ENCODE measurements around the gene PSME3IP1.
"Not testable (repeated sequence)": the region's sequence is repeated elsewhere in the genome, so short reads cannot be mapped to it uniquely, and the experiment has no call there.

PSME3IP1 gene

GRCh38 chr16:57191056-57191571, 5.3 kb upstream of the PSME3IP1 start (continued):
- TF ChIP-seq FEZF1 (tag by site-specific recombination; IDR thresholded peaks at IDR 0.05) (peak; percentile 76), GFI1B (tag by site-specific recombination; IDR thresholded peaks at IDR 0.05) (no peak), ZNF629 (tag by site-specific recombination; IDR thresholded peaks at IDR 0.05) (0 out of 2 replicates have a peak, but pooled peaks have one; percentile 33), SALL2 (tag by site-specific recombination; IDR thresholded peaks at IDR 0.05; ENCODE audit: borderline replicate concordance) (no peak), ZNF366 (tag by site-specific recombination; conservative IDR thresholded peaks at IDR 0.05) (peak; percentile 32; the same call in 1 of the 2 replicates), ZNF398 (tag by site-specific recombination; IDR thresholded peaks at IDR 0.05) (peak; percentile 33; the same call in 1 of the 2 replicates), ZBTB20 (tag by site-specific recombination; IDR thresholded peaks at IDR 0.05) (peak; percentile 66)
- TF ChIP-seq, protein P1, sequence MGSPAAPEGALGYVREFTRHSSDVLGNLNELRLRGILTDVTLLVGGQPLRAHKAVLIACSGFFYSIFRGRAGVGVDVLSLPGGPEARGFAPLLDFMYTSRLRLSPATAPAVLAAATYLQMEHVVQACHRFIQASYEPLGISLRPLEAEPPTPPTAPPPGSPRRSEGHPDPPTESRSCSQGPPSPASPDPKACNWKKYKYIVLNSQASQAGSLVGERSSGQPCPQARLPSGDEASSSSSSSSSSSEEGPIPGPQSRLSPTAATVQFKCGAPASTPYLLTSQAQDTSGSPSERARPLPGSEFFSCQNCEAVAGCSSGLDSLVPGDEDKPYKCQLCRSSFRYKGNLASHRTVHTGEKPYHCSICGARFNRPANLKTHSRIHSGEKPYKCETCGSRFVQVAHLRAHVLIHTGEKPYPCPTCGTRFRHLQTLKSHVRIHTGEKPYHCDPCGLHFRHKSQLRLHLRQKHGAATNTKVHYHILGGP (tag by site-specific recombination; IDR thresholded peaks at IDR 0.05): no peak

DNA sequence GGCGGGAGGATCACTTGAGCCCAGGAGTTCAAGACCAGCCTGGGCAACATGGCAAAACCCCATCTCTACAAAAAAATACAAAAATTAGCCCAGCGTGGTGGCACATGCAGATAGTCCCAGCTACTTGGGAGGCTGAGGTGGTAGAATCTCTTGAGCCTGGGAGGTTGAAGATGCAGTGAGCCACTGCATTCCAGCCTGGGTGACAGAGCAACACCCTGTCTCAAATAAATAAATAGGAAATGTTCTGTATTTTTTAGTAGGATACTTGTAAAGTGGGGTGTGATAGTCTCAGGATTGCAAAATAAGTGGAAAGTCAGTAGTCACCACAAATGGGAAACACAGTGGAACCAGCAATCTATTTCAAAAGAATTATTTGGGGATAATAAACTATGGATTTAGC, 4.3 kb upstream of the PSME3IP1 start:
- POLR2A ChIA-PET: no interaction called here
- Histone ChIP-seq H3K9me3 (ENCODE audit: control insufficient read depth, insufficient read depth, low read depth, low read length) (no peaks in the 10 kb centered on the region), H3K27ac (ENCODE audit: extremely low read depth, low read depth, low read length) (no peak overlapping the region), H3K36me3 (ENCODE audit: control insufficient read depth in 2 of 2, insufficient read depth in 1 of 2, low read length in 2 of 2) (no peaks in the 10 kb centered on the region), H3K4me1 (ENCODE audit: control insufficient read depth, insufficient read depth, low read length) (peaks cover 24% of the 10 kb centered on the region), H3K4me3 (ENCODE audit: low read depth, low read length) (no peak overlapping the region)
- CTCF ChIA-PET: interaction anchor here (0.6 to 1.7 kb wide), 3 partner anchors 46 to 273 kb away, joined by 3 to 6 read pairs (median 3); partner anchors contain the start of gene POLR2C
- TF ChIP-seq PATZ1 (tag by site-specific recombination; IDR thresholded peaks at IDR 0.05): no peak
- TF ChIP-seq ZNF10 (tag by site-specific recombination; IDR thresholded peaks at IDR 0.05): no peak
- no peak for TF ChIP-seq ZNF23 (tag by site-specific recombination; IDR thresholded peaks at IDR 0.05; ENCODE audit: borderline replicate concordance)
- no peak for TF ChIP-seq ZNF302 (tag by site-specific recombination; IDR thresholded peaks at IDR 0.05; ENCODE audit: low read depth)

- H3K4me3 ChIP-seq (ENCODE audit: low read depth, low read length); H3K36me3 ChIP-seq (ENCODE audit: control insufficient read depth in 2 of 2, insufficient read depth in 1 of 2, low read length in 2 of 2); H3K27ac ChIP-seq (ENCODE audit: extremely low read depth, low read depth, low read length); POLR2A ChIA-PET; CTCF ChIA-PET; H3K9me3 ChIP-seq (ENCODE audit: control insufficient read depth, insufficient read depth, low read depth, low read length): not testable (repeated sequence)
- peaks cover 23% of the 10 kb centered on the region for H3K4me1 ChIP-seq (ENCODE audit: control insufficient read depth, insufficient read depth, low read length)
Observed at GRCh38 chr16:57189527-57189926, 3.7 kb upstream of the PSME3IP1 start.

GRCh38 chr16:57188711-57189002, 2.8 kb upstream of the PSME3IP1 start:
- Histone ChIP-seq H3K36me3 (ENCODE audit: control insufficient read depth in 2 of 2, insufficient read depth in 1 of 2, low read length in 2 of 2) (no peaks in the 10 kb centered on the region), H3K4me1 (ENCODE audit: control insufficient read depth, insufficient read depth, low read length) (peaks cover 20% of the 10 kb centered on the region), H3K27ac (ENCODE audit: extremely low read depth, low read depth, low read length) (no peak overlapping the region), H3K9me3 (ENCODE audit: control insufficient read depth, insufficient read depth, low read depth, low read length) (no peaks in the 10 kb centered on the region), H3K4me3 (ENCODE audit: low read depth, low read length) (no peak overlapping the region)
- no peak for TF ChIP-seq ZNF610 (tag by site-specific recombination; IDR thresholded peaks at IDR 0.05; ENCODE audit: borderline replicate concordance)
- no peak for TF ChIP-seq ZNF76 (tag by site-specific recombination; IDR thresholded peaks at IDR 0.05; ENCODE audit: borderline replicate concordance, low read depth)
- TF ChIP-seq ZBTB17 (tag by site-specific recombination; IDR thresholded peaks at IDR 0.05): 0 out of 2 replicates have a peak, but pooled peaks have one; percentile 3
- no peak for TF ChIP-seq ZNF510 (tag by site-specific recombination; IDR thresholded peaks at IDR 0.05; ENCODE audit: insufficient replicate concordance)
- no peak for TF ChIP-seq ZNF19 (tag by site-specific recombination; IDR thresholded peaks at IDR 0.05; ENCODE audit: low read depth)
- TF ChIP-seq PBX3 (CRISPR knock-in tag; IDR thresholded peaks at IDR 0.05): no peak
- TF ChIP-seq KLF8 (tag by site-specific recombination; IDR thresholded peaks at IDR 0.05): no peak
- TF ChIP-seq, protein P2, sequence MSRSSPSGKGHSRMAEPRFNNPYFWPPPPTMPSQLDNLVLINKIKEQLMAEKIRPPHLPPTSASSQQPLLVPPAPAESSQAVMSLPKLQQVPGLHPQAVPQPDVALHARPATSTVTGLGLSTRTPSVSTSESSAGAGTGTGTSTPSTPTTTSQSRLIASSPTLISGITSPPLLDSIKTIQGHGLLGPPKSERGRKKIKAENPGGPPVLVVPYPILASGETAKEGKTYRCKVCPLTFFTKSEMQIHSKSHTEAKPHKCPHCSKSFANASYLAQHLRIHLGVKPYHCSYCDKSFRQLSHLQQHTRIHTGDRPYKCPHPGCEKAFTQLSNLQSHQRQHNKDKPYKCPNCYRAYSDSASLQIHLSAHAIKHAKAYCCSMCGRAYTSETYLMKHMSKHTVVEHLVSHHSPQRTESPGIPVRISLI (tag by site-specific recombination; IDR thresholded peaks at IDR 0.05): 0 out of 2 replicates have a peak, but pooled peaks have one; percentile 48
- ChIA-PET POLR2A (no interaction called here), CTCF (no interaction called here)

Measured in HEK293 (cell line).